ENCODE data around the gene PXYLP1.
A peak's percentile ranks its signal among the peaks of the same experiment; 100 is the strongest.

PXYLP1 gene

GRCh38 chr3:141276398-141276797, 44.8 kb downstream of the PXYLP1 start:
- Histone ChIP-seq H3K36me3 (ENCODE audit: control insufficient read depth in 1 of 2, insufficient read depth in 2 of 2, low read depth in 1 of 2, low read length in 2 of 2) (peaks cover 5 to 10% of the 10 kb centered on the region in 2 experiments), H2BK12ac (ENCODE audit: low read length in 2 of 2) (no peak overlapping the region), H3K4me3 (ENCODE audit: insufficient read depth in 1 of 2, low read depth in 1 of 2, low read length in 2 of 2) (no peak overlapping the region), H3K14ac (ENCODE audit: low read length in 2 of 2) (no peak overlapping the region), H4K91ac (ENCODE audit: low read length) (no peak overlapping the region), H2AFZ (ENCODE audit: low read depth, low read length) (no peak overlapping the region), H3K18ac (ENCODE audit: low read depth in 1 of 2, low read length in 2 of 2) (no peak overlapping the region), H3K27ac (ENCODE audit: low read length, poor library complexity, severe bottlenecking) (no peak overlapping the region), H2BK120ac (ENCODE audit: low read depth, low read length) (no peak overlapping the region), H2BK5ac (ENCODE audit: low read depth, low read length, poor library complexity, severe bottlenecking) (no peak overlapping the region), H3K9ac (ENCODE audit: low read length) (no peak overlapping the region), H3K27me3 (ENCODE audit: control insufficient read depth in 1 of 2, insufficient read depth in 1 of 2, low read length in 2 of 2) (no peaks in the 10 kb centered on the region), H3K4ac (ENCODE audit: low read depth in 1 of 2, low read length in 2 of 2) (no peak overlapping the region), H3K4me2 (ENCODE audit: low read length, poor library complexity, severe bottlenecking) (no peak overlapping the region), H3K9me3 (ENCODE audit: control insufficient read depth, low read length) (no peaks in the 10 kb centered on the region), H2BK15ac (ENCODE audit: low read depth, poor library complexity, severe bottlenecking) (no peak overlapping the region), H3K79me1 (replicated peaks; ENCODE audit: low read length, poor library complexity, severe bottlenecking) (no peaks in the 10 kb centered on the region), H2AK5ac (ENCODE audit: low read length, severe bottlenecking) (no peak overlapping the region), H3K4me1 (ENCODE audit: control insufficient read depth, insufficient read depth, low read depth, low read length) (peaks cover 23% of the 10 kb centered on the region), H4K8ac (ENCODE audit: low read length) (no peak overlapping the region), H3K23ac (ENCODE audit: low read length in 2 of 2) (no peak overlapping the region)
- no peak for DNase-seq
- 81% methylated on average over 5 of the region's 9 CpGs for WGBS

DNA sequence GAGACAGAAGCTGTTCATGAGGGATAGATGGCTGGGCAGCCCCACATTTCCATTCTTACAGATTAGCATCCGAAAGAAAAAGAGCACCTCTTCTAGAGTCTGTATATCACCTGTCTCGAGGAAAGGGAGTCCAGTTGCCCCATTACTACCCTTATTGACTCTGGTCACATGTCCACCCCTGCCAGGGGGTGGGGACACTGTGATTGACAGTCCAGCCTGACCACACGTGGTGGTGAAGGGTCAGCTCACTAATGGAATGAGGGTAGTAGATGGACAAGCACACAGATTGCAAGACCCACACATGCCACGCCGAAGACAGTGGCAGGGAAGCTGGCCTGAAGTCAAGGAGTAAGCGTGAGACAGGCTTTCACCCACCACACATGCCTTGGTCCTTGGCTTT, 45.8 kb downstream of the PXYLP1 start:
- no peaks in the 10 kb centered on the region for H3K9me3 ChIP-seq (ENCODE audit: control insufficient read depth, low read length)

DNA sequence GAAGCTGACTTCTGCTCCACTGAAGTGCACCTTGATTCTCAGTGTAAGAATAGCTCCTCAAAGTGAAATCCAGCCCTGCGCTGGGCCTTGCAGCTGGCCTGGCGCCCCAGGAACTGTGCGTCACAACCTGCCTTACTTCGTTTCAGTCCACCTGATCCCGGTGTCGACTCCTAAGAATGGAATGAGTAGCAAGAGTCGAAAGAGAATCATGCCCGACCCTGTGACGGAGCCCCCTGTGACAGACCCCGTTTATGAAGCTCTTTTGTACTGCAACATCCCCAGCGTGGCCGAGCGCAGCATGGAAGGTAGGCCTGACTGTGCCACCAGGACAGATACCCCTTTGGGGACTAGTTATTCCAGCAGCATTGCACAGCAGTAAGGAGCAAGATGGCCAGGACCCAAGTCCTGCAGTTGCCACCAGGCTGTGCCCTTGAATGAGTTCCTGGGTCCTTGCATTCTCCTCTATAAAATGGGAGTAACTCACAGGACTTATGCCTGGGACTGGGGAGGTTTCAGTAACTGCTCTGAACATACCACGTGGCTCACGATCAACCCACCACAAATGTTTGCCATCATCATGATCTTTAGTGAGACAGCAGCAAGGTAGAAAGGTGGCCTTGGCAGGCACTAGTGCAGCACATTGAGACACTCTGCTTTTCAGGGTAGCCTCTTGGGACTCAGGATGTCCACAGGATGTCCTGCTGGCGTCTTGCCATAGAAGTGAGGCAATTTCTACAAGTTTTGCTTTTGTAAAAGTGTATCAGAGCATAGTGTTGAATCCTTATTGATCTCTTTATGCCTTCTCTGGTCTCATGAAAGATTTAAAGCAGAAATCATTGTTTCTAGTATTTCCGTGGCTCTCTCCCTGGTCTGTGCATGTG, 46.8 kb downstream of the PXYLP1 start:
- DNase-seq, result no peak
- no peaks in the 10 kb centered on the region for H3K79me1 ChIP-seq (replicated peaks; ENCODE audit: low read length, poor library complexity, severe bottlenecking)
- no peak overlapping the region for H3K4me3 ChIP-seq (ENCODE audit: insufficient read depth in 1 of 2, low read depth in 1 of 2, low read length in 2 of 2)
- no peak overlapping the region for H3K4ac ChIP-seq (ENCODE audit: low read depth in 1 of 2, low read length in 2 of 2)
- no peak overlapping the region for H3K9ac ChIP-seq (ENCODE audit: low read length)
- no peaks in the 10 kb centered on the region for H3K27me3 ChIP-seq (ENCODE audit: control insufficient read depth in 1 of 2, insufficient read depth in 1 of 2, low read length in 2 of 2)
- no peak overlapping the region for H2BK15ac ChIP-seq (ENCODE audit: low read depth, poor library complexity, severe bottlenecking)
- H2BK12ac ChIP-seq (ENCODE audit: low read length in 2 of 2), result peak overlapping the region in 1 of 2 experiments; percentile 49
- no peak overlapping the region for H3K4me2 ChIP-seq (ENCODE audit: low read length, poor library complexity, severe bottlenecking)
- H2BK5ac ChIP-seq (ENCODE audit: low read depth, low read length, poor library complexity, severe bottlenecking), result peak overlapping the region; percentile 25
- H3K4me1 ChIP-seq (ENCODE audit: control insufficient read depth, insufficient read depth, low read depth, low read length), result peaks cover 28% of the 10 kb centered on the region
- H4K8ac ChIP-seq (ENCODE audit: low read length), result no peak overlapping the region
- peaks cover 5 to 17% of the 10 kb centered on the region in 2 experiments for H3K36me3 ChIP-seq (ENCODE audit: control insufficient read depth in 1 of 2, insufficient read depth in 2 of 2, low read depth in 1 of 2, low read length in 2 of 2)
- no peak overlapping the region for H3K18ac ChIP-seq (ENCODE audit: low read depth in 1 of 2, low read length in 2 of 2)
- peak overlapping the region; percentile 66 for H2AK5ac ChIP-seq (ENCODE audit: low read length, severe bottlenecking)
- peak overlapping the region; percentile 94 for H3K27ac ChIP-seq (ENCODE audit: low read length, poor library complexity, severe bottlenecking)
- no peaks in the 10 kb centered on the region for H3K9me3 ChIP-seq (ENCODE audit: control insufficient read depth, low read length)
- H3K23ac ChIP-seq (ENCODE audit: low read length in 2 of 2), result no peak overlapping the region
- no peak overlapping the region for H3K14ac ChIP-seq (ENCODE audit: low read length in 2 of 2)
- H4K91ac ChIP-seq (ENCODE audit: low read length), result no peak overlapping the region
- no peak overlapping the region for H2BK120ac ChIP-seq (ENCODE audit: low read depth, low read length)
- H2AFZ ChIP-seq (ENCODE audit: low read depth, low read length), result no peak overlapping the region
- 90% methylated on average over 17 of the region's 17 CpGs for WGBS

More for the DNA sequence above, 45.8 kb downstream of the PXYLP1 start:
- Histone ChIP-seq H3K27ac (ENCODE audit: low read length, poor library complexity, severe bottlenecking) (no peak overlapping the region), H3K14ac (ENCODE audit: low read length in 2 of 2) (no peak overlapping the region), H2AFZ (ENCODE audit: low read depth, low read length) (no peak overlapping the region), H2BK12ac (ENCODE audit: low read length in 2 of 2) (no peak overlapping the region), H2BK120ac (ENCODE audit: low read depth, low read length) (no peak overlapping the region), H3K4ac (ENCODE audit: low read depth in 1 of 2, low read length in 2 of 2) (no peak overlapping the region), H3K27me3 (ENCODE audit: control insufficient read depth in 1 of 2, insufficient read depth in 1 of 2, low read length in 2 of 2) (no peaks in the 10 kb centered on the region), H3K18ac (ENCODE audit: low read depth in 1 of 2, low read length in 2 of 2) (peak overlapping the region in 1 of 2 experiments; percentile 49), H4K91ac (ENCODE audit: low read length) (no peak overlapping the region), H4K8ac (ENCODE audit: low read length) (no peak overlapping the region), H3K23ac (ENCODE audit: low read length in 2 of 2) (no peak overlapping the region), H3K4me1 (ENCODE audit: control insufficient read depth, insufficient read depth, low read depth, low read length) (peaks cover 28% of the 10 kb centered on the region), H3K9ac (ENCODE audit: low read length) (no peak overlapping the region), H3K4me3 (ENCODE audit: insufficient read depth in 1 of 2, low read depth in 1 of 2, low read length in 2 of 2) (no peak overlapping the region), H3K4me2 (ENCODE audit: low read length, poor library complexity, severe bottlenecking) (no peak overlapping the region), H3K36me3 (ENCODE audit: control insufficient read depth in 1 of 2, insufficient read depth in 2 of 2, low read depth in 1 of 2, low read length in 2 of 2) (peaks cover 5 to 17% of the 10 kb centered on the region in 2 experiments), H2BK15ac (ENCODE audit: low read depth, poor library complexity, severe bottlenecking) (no peak overlapping the region), H2BK5ac (ENCODE audit: low read depth, low read length, poor library complexity, severe bottlenecking) (no peak overlapping the region), H2AK5ac (ENCODE audit: low read length, severe bottlenecking) (no peak overlapping the region), H3K79me1 (replicated peaks; ENCODE audit: low read length, poor library complexity, severe bottlenecking) (no peaks in the 10 kb centered on the region)
- no peak for DNase-seq
- 63% methylated on average over 4 of the region's 6 CpGs for WGBS

DNA sequence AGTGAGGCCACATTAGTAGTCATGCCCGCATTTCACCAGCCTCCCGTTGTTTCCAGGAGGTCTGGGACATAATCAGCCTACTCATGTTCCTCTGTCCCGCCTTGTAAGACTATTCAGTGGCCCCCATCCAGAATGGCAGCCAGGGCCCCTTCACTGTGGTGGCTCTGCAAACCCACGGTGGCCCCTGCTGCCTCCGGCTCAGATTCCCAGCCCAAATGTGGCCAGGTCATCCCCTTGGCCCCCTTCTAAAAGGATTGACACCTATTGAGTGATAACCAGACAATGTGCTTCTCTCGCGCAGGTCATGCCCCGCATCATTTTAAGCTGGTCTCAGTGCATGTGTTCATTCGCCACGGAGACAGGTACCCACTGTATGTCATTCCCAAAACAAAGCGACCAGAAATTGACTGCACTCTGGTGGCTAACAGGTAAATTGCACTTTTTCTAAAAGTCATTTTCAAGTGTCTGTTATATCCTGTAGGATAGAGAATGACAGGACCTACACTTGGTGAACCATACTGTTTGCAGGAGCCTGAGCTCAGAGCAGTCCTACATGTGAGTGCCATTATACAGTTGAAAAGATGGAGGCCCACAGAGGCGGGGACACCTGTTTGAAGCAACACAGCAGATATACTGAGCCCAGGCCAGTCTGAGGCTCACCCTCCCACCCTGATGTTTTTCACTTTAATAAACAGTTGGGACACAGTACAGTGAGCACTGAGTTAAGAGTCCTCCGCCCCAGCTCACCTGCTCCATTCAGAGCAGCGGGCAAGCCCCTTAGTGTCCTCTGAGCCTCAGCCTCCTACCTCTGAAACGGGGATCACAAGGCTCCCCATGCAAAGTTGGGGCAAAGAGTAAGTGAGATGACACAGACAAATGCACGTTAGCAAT, 47.7 kb downstream of the PXYLP1 start:
- no peak overlapping the region for H2AFZ ChIP-seq (ENCODE audit: low read depth, low read length)
- H2BK120ac ChIP-seq (ENCODE audit: low read depth, low read length), result no peak overlapping the region
- H3K9ac ChIP-seq (ENCODE audit: low read length), result no peak overlapping the region
- no peaks in the 10 kb centered on the region for H3K27me3 ChIP-seq (ENCODE audit: control insufficient read depth in 1 of 2, insufficient read depth in 1 of 2, low read length in 2 of 2)
- H3K79me1 ChIP-seq (replicated peaks; ENCODE audit: low read length, poor library complexity, severe bottlenecking), result no peaks in the 10 kb centered on the region
- peak overlapping the region; percentile 85 for H2BK5ac ChIP-seq (ENCODE audit: low read depth, low read length, poor library complexity, severe bottlenecking)
- peak overlapping the region; percentile 96 for H2AK5ac ChIP-seq (ENCODE audit: low read length, severe bottlenecking)
- H3K36me3 ChIP-seq (ENCODE audit: control insufficient read depth in 1 of 2, insufficient read depth in 2 of 2, low read depth in 1 of 2, low read length in 2 of 2), result peaks cover 7 to 13% of the 10 kb centered on the region in 2 experiments
- peak overlapping the region in 1 of 2 experiments; percentile 38 for H2BK12ac ChIP-seq (ENCODE audit: low read length in 2 of 2)
- no peak overlapping the region for H4K91ac ChIP-seq (ENCODE audit: low read length)
- H3K27ac ChIP-seq (ENCODE audit: low read length, poor library complexity, severe bottlenecking), result peak overlapping the region; percentile 94
- H3K4me1 ChIP-seq (ENCODE audit: control insufficient read depth, insufficient read depth, low read depth, low read length), result peaks cover 28% of the 10 kb centered on the region
- DNase-seq, result peak; percentile 27
- peak overlapping the region in 1 of 2 experiments; percentile 41 for H3K18ac ChIP-seq (ENCODE audit: low read depth in 1 of 2, low read length in 2 of 2)
- no peak overlapping the region for H2BK15ac ChIP-seq (ENCODE audit: low read depth, poor library complexity, severe bottlenecking)
- H4K8ac ChIP-seq (ENCODE audit: low read length), result no peak overlapping the region
- H3K14ac ChIP-seq (ENCODE audit: low read length in 2 of 2), result no peak overlapping the region
- H3K4ac ChIP-seq (ENCODE audit: low read depth in 1 of 2, low read length in 2 of 2), result no peak overlapping the region
- H3K4me2 ChIP-seq (ENCODE audit: low read length, poor library complexity, severe bottlenecking), result no peak overlapping the region
- no peak overlapping the region for H3K4me3 ChIP-seq (ENCODE audit: insufficient read depth in 1 of 2, low read depth in 1 of 2, low read length in 2 of 2)
- WGBS, result 68% methylated on average over 14 of the region's 16 CpGs
- no peaks in the 10 kb centered on the region for H3K9me3 ChIP-seq (ENCODE audit: control insufficient read depth, low read length)
- no peak overlapping the region for H3K23ac ChIP-seq (ENCODE audit: low read length in 2 of 2)
